Lung (tissue), 12 donors: ENCODE measurements around the gene OXSR1. TPM values are rescaled to one million over a fixed set of nuclear protein-coding genes. Genes with fewer than 3 reads are reported as not detected.

Source experiments
- ATAC-seq: fragments of 200-7000 bp; cut with Tn5 transposase; one replicate; pipeline ENCODE4 v1.9.1; 2020; ENCODE audit warnings: moderate number of reproducible peaks; ENCODE audit not compliant: insufficient read depth, low FRiP score
- DNase-seq, 3 donors: peaks; one replicate each; pipeline ENCODE4 v3.0.0-alpha.2; 2013 to 2017
- H3K27ac ChIP-seq, 2 donors: one replicate each; pipeline ENCODE4 v1.5.1; 2013; ENCODE audit warnings: mild to moderate bottlenecking in 2 of 2, moderate library complexity in 2 of 2, control low read depth in 1 of 2, inconsistent platforms in 1 of 2, low read depth in 1 of 2, low read length in 1 of 2
- H3K27me3 ChIP-seq, 3 donors: one replicate each; pipeline ENCODE4 v1.5.1; 2013; ENCODE audit warnings: low read length in 2 of 3; ENCODE audit not compliant: control insufficient read depth in 3 of 3, insufficient read depth in 3 of 3
- H3K36me3 ChIP-seq, 4 donors: one replicate each; pipeline ENCODE4 v1.5.1; 2013; ENCODE audit warnings: low read length in 4 of 4, mild to moderate bottlenecking in 1 of 4, moderate library complexity in 1 of 4; ENCODE audit not compliant: control insufficient read depth in 4 of 4, insufficient read depth in 4 of 4
- H3K4me1 ChIP-seq, 5 donors: one replicate each; pipeline ENCODE4 v1.5.1; 2013; ENCODE audit warnings: low read length in 5 of 5, mild to moderate bottlenecking in 2 of 5, moderate library complexity in 1 of 5; ENCODE audit not compliant: control insufficient read depth in 5 of 5, insufficient read depth in 5 of 5
- H3K4me3 ChIP-seq: one replicate; pipeline ENCODE4 v1.5.1; 2013; ENCODE audit warnings: mild to moderate bottlenecking, control low read depth, moderate library complexity
- H3K9ac ChIP-seq, 2 donors: one replicate each; pipeline ENCODE4 v1.5.1; 2013; ENCODE audit warnings: low read length in 2 of 2, control low read depth in 1 of 2; ENCODE audit not compliant: insufficient read depth in 1 of 2
- H3K9me3 ChIP-seq, 4 donors: one replicate each; pipeline ENCODE4 v1.5.1; 2013; ENCODE audit warnings: low read length in 3 of 4, mild to moderate bottlenecking in 1 of 4, moderate library complexity in 1 of 4; ENCODE audit not compliant: control insufficient read depth in 4 of 4, insufficient read depth in 3 of 4
- CTCF ChIP-seq: IDR thresholded peaks from 2 replicates; pipeline ENCODE4 v1.5.1; 2012; ENCODE audit warnings: mild to moderate bottlenecking; ENCODE audit errors: control extremely low read depth, extremely low read depth
- WGBS, 2 donors: extraction: QIAGEN DNeasy Blood & Tissue Kit; methylation state at CpG; one replicate each; pipeline ENCODE4 v1.1.7; 2013; 5-methylcytosine and 5-hydroxymethylcytosine counted together
- polyA plus RNA-seq, 2 donors: library from polyadenylated mRNA; stranded (reverse); fragments of 200-250 nt; gene quantifications; one replicate each; pipeline ENCODE4 v1.2.1, GENCODE V29; 2013
- total RNA-seq, 2 donors: library from RNA; depleted of rRNA in 1 of 2; stranded (reverse); fragments of >200 nt in 1 of 2; gene quantifications; one replicate each; pipeline ENCODE4 v1.2.1, GENCODE V29; 2014 to 2021
- donor health status: control.
- donor health status: control.
- donor health status: Bipolar disorder and iron deficiency.
- donor health status: healthy.
- donor health status: DM: yes; HTN: yes; CAD: no.

Gene OXSR1
- total and polyA plus RNA-seq, 4 donors: 11.9 to 38.9 (median 24.9) TPM

DNA sequence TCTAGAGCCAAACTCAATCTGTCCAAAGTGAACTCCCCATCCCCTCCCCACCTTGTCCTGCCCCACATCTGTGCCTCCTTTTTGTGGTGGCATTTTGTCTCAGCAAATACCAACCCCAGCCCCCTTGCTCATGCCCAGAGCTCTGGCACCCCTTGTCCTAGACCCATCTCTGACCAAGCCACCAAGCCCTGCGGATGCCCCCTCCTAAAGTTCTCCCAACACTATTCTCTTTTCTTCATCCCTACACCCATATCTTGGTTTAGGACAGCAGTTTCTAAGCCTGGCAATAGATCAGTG is 46.1 kb upstream of the OXSR1 start:
- no peak overlapping the region for H3K27ac ChIP-seq
- no peak for TF ChIP-seq CTCF
- ATAC-seq (no peak), DNase-seq (no peak)
- H3K36me3 ChIP-seq: peaks cover 10 to 36% (median 13%) of the 10 kb centered on the region in 4 donors
- no peaks in the 10 kb centered on the region for H3K4me1 ChIP-seq
- H3K4me3 ChIP-seq: no peak overlapping the region
- H3K9me3 ChIP-seq: no peaks in the 10 kb centered on the region
- no peak overlapping the region for H3K9ac ChIP-seq
- H3K27me3 ChIP-seq: no peaks in the 10 kb centered on the region
- 95 to 98% methylated on average over 1 of the region's 1 CpG for WGBS, 2 donors

GRCh38 chr3:38119821-38120692 is 45.3 kb upstream of the OXSR1 start:
- ATAC-seq: no peak

GRCh38 chr3:38120693-38121450 is 44.5 kb upstream of the OXSR1 start:
- no peak overlapping the region for H3K27ac ChIP-seq
- ATAC-seq: no peak

More at GRCh38 chr3:38119821-38120692, 45.3 kb upstream of the OXSR1 start:
- no peak overlapping the region for H3K27ac ChIP-seq
- H3K4me3 ChIP-seq: no peak overlapping the region
- no peaks in the 10 kb centered on the region for H3K4me1 ChIP-seq
- H3K36me3 ChIP-seq: peaks cover 13 to 39% (median 16%) of the 10 kb centered on the region in 4 donors
- no peak for TF ChIP-seq CTCF
- H3K27me3 ChIP-seq: no peaks in the 10 kb centered on the region
- H3K9ac ChIP-seq: no peak overlapping the region
- 89 to 92% methylated on average over 7 of the region's 7 CpGs for WGBS, 2 donors
- no peaks in the 10 kb centered on the region for H3K9me3 ChIP-seq
- DNase-seq: peak in 1 of 3 donors; percentile 18

More at GRCh38 chr3:38120693-38121450, 44.5 kb upstream of the OXSR1 start:
- H3K9ac ChIP-seq: no peak overlapping the region
- peak in 1 of 3 donors; percentile 6 for DNase-seq
- no peak for TF ChIP-seq CTCF
- H3K4me3 ChIP-seq: no peak overlapping the region
- H3K27me3 ChIP-seq: no peaks in the 10 kb centered on the region
- H3K9me3 ChIP-seq: no peaks in the 10 kb centered on the region
- H3K4me1 ChIP-seq: no peaks in the 10 kb centered on the region
- 92 to 94% methylated on average over 11 of the region's 11 CpGs for WGBS, 2 donors
- peaks cover 13 to 46% (median 18%) of the 10 kb centered on the region in 4 donors for H3K36me3 ChIP-seq
